DMS 273 treated with DMSO at 0.1 percent for 48 hours (cell line): ENCODE results near the gene GBP2.
"Not testable (repeated sequence)": the region's sequence is repeated elsewhere in the genome, so short reads cannot be mapped to it uniquely, and the experiment has no call there.

Source experiments
- DNase-seq: peaks from one replicate; lab custom pipeline; 2025; lab: John Stamatoyannopoulos, UW

GBP2 gene

DNA sequence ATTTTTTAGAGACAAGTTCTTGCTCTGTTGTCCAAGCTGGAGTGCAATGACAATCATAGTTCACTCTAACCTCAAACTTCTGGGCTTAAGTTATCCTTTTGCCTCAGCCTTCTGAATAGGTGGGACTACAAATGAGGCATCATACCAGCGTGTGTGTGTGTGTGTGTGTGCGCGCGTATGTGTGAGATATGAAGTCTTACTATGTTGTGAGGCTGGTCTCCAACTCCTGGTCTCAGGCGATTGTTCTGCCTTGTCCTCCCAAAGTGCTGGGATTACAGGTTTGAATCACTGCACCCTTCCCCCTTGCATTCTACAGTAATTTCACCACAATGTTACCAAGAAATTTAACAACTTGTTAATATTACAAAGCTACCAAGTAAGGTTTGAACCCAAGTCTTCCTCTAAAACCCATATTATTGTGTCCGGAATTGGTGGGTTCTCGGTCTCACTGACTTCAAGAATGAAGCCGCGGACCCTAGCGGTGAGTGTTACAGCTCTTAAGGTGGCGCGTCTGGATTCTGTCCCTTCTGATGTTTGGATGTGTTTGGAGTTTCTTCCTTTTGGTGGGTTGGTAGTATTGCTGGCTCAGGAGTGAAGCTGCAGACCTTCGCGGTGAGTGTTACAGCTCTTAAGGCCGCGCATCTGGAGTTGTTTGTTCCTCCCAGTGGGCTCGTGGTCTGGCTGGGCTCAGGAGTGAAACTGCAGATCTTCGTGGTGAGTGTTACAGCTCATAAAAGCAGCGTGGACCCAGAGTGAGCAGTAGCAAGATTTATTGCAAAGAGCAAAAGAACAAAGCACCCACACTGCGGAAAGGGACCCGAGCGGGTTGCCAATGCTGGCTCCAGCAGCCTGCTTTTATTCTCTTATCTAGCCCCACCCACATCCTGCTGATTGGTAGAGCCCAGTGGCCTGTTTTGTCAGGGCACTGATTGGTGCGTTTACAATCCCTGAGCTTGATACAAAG lies 970 bp upstream of the GBP2 start:
- DNase-seq = not testable (repeated sequence)

DNA sequence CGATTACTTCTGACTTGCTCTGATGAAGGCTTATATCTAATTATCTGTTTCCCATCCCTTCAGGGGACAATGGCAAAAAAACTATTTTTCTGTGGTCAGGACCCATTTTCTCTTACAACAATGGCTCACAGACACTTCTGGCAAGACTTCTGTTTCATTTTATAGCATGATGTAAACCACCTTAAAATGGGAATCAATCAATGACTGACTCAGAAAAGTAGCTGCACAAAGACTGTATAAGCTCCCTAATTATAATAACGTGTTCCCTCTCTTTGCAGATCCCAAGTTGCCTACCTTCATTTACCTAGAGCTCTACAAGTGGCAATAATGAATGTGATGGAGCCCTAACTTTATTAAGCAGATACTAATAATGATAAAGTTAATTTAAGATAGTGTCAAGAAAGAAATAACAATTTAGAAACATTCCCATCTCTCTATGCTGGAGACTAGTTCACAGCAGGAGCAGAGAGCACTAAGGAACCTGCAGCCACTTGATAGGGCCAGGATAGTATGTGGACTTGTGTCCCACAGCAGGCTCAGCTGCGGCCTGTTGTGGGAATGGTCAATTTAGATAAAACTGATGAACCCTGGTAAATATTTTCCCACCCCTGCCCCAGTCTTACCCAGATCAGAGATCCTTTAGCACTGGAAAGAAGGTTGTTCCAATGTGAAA lies 538 bp downstream of the GBP2 start:
- DNase-seq = no peak

- no peak for DNase-seq
These were observed 4.3 kb downstream of the GBP2 start for GRCh38 chr1:89121641-89122040.

DNA sequence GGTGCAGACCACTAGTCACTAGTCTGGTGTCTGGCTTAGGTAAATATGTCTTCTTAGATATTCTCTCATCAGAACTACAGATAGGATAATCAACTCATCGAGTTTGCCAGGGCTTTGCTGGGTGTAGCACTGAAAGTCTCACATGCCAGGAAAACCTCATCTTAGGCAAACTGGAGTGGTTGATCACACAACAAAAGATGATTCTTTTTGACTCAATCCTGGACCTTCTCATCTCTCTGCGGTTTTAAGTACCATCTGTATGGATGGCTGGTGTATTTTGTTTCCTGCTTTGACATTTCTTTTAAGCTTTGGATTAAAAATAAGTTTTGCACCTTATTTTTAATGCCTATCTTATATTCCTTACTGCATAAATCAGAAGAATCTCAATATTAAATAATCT lies 11.3 kb downstream of the GBP2 start:
- DNase-seq = no peak

DNA sequence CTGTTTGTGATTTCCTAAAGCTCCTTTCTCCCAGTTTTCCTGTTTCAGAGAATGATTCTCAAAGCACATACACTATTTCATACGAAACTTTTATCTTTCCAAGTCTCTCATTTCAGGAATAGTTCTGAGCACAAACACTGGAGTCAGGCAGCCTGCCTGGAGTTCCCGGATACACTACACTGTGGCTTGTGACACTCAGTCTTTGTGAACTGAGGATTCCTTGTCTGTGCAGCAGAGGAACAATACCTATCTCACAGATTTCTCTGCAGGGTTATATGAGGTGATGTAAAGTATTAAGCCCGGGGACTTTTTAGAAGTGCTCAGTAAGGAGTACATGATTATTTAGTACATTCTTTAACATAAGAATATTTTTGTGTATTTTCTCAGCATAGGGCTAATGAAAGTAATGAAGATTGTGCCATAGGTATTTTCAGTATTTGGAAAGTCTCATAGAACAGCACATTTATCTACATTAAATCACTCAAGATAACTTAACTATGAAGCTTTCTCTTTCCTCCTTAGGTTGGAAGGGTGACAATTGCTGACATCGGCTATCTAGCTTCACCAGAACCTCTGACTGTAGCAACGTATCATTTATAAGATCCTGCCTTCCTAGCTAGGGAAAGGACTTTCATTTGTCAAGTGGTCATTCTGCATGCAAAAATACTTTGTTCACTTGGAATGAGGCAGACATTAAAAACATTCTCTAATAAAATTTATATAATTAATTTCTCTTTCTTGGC lies 12.9 kb downstream of the GBP2 start:
- DNase-seq = no peak

DNA sequence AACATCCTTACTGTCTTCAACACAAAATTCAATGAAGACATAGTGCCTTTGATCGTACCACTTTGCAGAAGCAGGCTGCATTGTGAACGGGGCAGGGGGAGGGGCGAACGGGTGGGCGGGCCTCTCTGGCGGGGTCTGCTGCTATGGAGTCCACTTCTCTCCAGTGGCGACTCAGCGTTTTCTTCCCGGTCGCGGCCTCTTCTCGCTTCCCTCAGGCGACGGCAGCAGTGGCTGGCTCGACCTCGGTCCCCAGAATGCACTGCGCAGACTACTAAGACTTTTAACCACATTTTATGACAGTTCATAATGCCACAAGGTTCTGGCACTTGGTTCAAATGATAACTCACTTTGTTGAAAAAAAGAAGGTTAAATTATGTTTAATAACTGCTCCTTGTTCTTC lies 21.2 kb downstream of the GBP2 start:
- DNase-seq = no peak

- no peak for DNase-seq
These were observed 21.8 kb downstream of the GBP2 start for GRCh38 chr1:89104147-89104546.

DNA sequence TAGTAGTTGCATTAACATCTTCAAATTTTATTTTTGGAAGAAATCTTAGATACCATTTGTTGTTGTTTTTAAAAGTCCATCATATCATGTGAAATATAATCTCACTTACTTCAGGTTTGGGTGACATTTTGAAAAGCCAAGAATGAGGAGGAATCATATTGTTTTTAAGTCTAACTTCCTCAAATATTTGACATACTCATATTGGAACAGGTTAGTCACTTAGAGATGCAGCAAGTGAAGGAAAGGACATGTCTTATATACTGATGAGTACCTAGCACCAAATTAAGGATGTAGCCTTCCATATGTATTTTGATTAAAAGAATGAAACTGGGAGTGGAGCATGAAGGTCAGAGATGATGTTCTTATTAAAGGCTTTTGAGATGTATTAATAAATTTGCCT lies 23.9 kb downstream of the GBP2 start:
- DNase-seq = no peak

DNA sequence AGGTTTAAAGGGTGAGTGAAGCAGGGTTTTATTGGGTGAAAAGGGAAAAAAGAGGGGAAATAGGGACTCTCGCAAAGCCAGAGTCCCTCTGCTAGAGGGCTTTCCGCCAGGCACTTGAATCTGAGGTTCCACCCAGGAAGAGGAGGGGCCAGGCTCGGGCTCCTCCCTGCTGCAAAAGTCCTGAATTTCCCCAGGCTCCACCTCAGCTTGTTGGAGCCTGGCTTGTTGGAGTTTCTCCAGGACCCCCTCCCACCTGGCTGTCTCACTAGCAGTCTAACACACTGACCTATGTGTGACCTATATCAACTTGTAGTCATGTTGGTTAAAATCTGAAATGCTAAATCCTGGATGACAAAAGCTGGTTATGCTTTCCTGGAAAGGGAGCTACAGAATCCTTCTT lies 25.5 kb downstream of the GBP2 start:
- no peak for DNase-seq

DNA sequence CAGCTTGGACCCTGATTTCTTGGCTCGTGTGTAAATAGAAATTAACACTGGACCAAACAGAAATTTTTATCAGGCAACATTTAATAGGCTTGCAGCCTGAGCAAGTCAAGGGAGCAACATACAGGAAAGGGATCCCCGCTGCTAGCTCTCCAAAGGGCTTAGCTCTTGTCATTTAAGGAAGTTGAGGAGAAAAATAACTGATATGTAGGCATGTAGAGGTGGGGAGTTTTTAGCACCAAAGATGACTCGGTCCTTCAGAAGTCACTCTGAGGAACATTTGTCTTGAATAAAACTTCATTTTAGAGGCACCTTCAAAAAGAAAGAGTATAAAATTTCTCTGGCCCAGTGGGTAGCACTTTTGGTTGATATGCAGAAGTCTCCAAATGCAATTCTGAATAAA lies 27.1 kb downstream of the GBP2 start:
- DNase-seq = no peak

DNA sequence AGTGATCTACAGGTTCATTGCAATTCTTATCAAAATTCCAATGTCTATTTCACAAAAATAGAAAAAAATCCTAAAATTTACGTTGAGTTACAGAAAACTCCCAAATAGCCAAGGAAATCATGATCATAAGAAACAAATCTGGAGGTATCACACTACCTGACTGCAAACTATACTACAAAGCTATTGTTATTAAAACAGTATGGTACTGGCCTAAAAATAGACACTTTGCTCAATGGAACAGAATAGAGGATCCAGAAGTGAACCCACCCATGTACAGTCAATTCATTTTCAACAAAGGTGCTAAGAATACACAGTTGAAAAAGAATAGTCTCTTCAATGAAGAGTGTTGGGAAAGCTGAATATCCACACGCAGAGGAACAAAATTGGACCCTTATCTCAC lies 30.2 kb downstream of the GBP2 start:
- no peak for DNase-seq

DNA sequence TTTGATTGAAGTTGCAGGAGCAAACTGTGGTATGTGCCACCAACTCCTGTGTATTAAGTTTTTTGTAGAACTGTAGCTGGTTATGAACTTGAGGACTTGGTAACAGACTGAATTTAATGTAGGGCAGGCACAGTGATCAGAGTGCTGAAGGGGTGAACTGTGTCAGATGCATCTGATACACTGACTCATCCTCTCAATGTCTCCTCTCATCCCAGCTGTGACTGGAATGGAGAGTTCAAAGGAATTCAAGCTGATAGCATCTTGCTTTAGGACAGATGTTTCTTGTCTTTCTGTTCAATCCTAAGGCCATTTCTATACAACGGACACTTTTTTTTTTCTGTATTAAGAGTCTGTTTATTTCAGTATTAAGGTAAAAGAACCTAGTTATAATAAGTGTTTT lies 36.0 kb downstream of the GBP2 start:
- no peak for DNase-seq

- no peak for DNase-seq
These were observed 37.3 kb downstream of the GBP2 start for GRCh38 chr1:89088572-89088971.

DNA sequence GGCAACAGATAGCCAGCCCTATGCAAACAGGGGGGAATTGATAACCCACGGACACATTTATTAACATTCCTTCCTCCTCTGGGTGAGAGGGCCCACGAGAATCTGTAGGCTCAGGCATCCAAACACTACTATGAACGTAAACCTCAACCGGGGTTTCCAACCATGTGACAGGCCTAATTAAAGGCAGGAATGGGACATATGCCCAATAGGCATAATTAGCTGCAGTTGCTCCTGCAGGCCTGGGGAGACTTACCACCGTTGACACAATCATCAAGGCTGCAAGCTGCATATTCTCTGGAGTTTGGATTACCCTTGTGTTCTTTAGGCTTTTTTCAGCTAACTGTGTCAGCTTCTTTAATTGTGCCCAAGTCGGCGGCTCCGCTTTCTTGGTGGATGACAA lies 38.7 kb downstream of the GBP2 start:
- no peak for DNase-seq

DNA sequence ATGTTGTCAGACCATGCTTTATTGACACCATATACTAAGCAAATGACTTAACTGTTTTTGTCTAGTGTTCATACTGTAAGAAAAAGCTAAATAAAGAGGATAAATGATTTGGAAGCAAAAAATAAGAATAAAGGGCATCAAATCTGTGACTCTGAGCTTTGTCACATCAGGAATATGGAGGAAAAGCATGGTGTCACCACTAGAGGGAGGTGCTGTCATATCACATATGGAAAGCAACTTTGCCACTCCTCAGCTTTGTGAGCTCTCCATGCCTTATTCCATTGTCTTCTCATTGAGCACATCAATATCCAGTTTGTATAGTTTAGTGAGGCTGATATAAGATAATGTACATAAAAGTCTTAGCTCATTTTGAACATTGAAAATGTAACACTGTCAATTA lies 40.1 kb downstream of the GBP2 start:
- no peak for DNase-seq

DNA sequence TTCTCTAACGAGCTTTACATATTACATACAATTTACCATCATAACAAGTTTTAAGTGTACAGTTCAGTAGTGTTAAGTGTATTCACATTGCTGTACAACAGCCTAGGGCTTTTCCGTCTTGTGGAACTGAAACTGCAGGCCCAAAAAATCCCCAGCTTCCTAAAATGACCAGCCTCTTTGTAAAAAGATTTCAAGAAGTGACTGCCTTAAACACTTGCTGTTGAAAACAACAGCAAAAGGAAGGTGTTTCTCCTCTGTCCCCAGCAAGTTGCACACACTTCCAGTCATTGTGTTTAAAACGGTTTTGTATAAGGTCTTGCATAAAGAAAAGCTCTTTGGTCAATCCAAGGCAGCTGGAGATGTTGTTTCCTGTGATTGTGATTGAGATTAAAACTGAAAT lies 44.9 kb downstream of the GBP2 start:
- no peak for DNase-seq

DNA sequence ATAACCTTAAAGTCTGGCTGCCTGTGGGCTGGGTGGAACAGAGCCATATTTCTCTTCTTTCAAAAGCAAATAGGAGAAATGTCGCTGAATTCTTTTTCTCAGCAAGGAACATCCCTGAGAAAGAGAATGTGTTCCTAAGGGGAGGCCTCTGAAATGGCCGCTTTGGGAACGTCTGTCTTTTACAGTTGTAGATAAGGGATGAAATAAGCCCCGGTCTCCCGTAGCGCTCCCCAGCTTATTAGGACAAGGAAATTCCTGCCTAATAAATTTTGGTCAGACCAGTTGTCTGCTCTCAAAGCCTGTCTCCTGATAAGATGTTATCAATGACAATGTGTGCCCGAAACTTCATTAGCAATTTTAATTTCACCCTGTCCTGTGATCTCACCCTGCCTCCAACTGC lies 45.8 kb downstream of the GBP2 start:
- DNase-seq = not testable (repeated sequence)

GRCh38 chr1:89072466-89073065 lies 53.3 kb downstream of the GBP2 start:
- not testable (repeated sequence) for DNase-seq

- DNase-seq = no peak
These were observed 55.4 kb downstream of the GBP2 start for GRCh38 chr1:89070509-89070908.

- no peak for DNase-seq
These were observed 56.0 kb downstream of the GBP2 start for GRCh38 chr1:89069951-89070350.

- no peak for DNase-seq
These were observed 57.6 kb downstream of the GBP2 start for GRCh38 chr1:89068291-89068690.
